Ascending aorta (tissue), 2 donors: ENCODE measurements around the gene GOLGA3. TPM values are rescaled to one million over a fixed set of nuclear protein-coding genes. Genes with fewer than 3 reads are reported as not detected.

ENCODE experiments used
- DNase-seq, 2 donors: peaks; one replicate each; pipeline ENCODE4 v3.0.0-alpha.2; 2019; ENCODE audit warnings: low spot score in 2 of 2
- H3K27ac ChIP-seq, 2 donors: fragments of 200-600 bp; sonication (generic); one replicate each; pipeline ENCODE4 v1.5.1; 2016 to 2017; ENCODE audit warnings: mild to moderate bottlenecking in 1 of 2
- H3K27me3 ChIP-seq: fragments of 200-600 bp; sonication (generic); one replicate; pipeline ENCODE4 v1.5.1; 2017
- H3K36me3 ChIP-seq, 2 donors: fragments of 200-600 bp; sonication (generic); one replicate each; pipeline ENCODE4 v1.5.1; 2016
- H3K4me1 ChIP-seq, 2 donors: fragments of 200-600 bp; sonication (generic); one replicate each; pipeline ENCODE4 v1.5.1; 2016 to 2017; ENCODE audit warnings: mild to moderate bottlenecking in 1 of 2
- H3K4me3 ChIP-seq, 2 donors: fragments of 200-600 bp; sonication (generic); one replicate each; pipeline ENCODE4 v1.5.1; 2016 to 2017; ENCODE audit warnings: mild to moderate bottlenecking in 1 of 2
- H3K9me3 ChIP-seq, 2 donors: fragments of 200-600 bp; sonication (generic); one replicate each; pipeline ENCODE4 v1.5.1; 2016
- intact Hi-C: fragments of 100-400 bp; cut with DNase I; formaldehyde crosslinking; loops from one replicate; pipeline ENCODE4 v1.15.1; 2023
- total RNA-seq: library from RNA; depleted of rRNA; stranded (reverse); fragments of >200 nt; gene quantifications from one replicate; pipeline ENCODE4 v1.1.0, GENCODE V29; 2016
- TF ChIP-seq, protein P1 (sequence below), 3 experiments: fragments of 200-600 bp in 2 of 3; fragments of 450-650 bp in 1 of 3; sonication (generic) in 2 of 3; IDR thresholded peaks; one replicate each; pipeline ENCODE4 v1.5.1; 2016 to 2019; ENCODE audit warnings: antibody characterized with exemption in 3 of 3, mild to moderate bottlenecking in 1 of 3, moderate library complexity in 1 of 3

GOLGA3 gene
- total RNA-seq, 1 donor from 2014 or later = 173 TPM

GRCh38 chr12:132743831-132744230, 84.8 kb downstream of the GOLGA3 start:
- intact Hi-C loops = no loop called here
- no peak for DNase-seq
- H3K27ac ChIP-seq = no peak overlapping the region
- H3K9me3 ChIP-seq = no peaks in the 10 kb centered on the region
- H3K36me3 ChIP-seq = peaks cover 82 to 98% of the 10 kb centered on the region in 2 donors
- H3K4me1 ChIP-seq = no peaks in the 10 kb centered on the region
- TF ChIP-seq, protein P1, sequence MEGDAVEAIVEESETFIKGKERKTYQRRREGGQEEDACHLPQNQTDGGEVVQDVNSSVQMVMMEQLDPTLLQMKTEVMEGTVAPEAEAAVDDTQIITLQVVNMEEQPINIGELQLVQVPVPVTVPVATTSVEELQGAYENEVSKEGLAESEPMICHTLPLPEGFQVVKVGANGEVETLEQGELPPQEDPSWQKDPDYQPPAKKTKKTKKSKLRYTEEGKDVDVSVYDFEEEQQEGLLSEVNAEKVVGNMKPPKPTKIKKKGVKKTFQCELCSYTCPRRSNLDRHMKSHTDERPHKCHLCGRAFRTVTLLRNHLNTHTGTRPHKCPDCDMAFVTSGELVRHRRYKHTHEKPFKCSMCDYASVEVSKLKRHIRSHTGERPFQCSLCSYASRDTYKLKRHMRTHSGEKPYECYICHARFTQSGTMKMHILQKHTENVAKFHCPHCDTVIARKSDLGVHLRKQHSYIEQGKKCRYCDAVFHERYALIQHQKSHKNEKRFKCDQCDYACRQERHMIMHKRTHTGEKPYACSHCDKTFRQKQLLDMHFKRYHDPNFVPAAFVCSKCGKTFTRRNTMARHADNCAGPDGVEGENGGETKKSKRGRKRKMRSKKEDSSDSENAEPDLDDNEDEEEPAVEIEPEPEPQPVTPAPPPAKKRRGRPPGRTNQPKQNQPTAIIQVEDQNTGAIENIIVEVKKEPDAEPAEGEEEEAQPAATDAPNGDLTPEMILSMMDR (IDR thresholded peaks at IDR 0.05) = no peak
- no peak overlapping the region for H3K4me3 ChIP-seq
- no peaks in the 10 kb centered on the region for H3K27me3 ChIP-seq

DNA sequence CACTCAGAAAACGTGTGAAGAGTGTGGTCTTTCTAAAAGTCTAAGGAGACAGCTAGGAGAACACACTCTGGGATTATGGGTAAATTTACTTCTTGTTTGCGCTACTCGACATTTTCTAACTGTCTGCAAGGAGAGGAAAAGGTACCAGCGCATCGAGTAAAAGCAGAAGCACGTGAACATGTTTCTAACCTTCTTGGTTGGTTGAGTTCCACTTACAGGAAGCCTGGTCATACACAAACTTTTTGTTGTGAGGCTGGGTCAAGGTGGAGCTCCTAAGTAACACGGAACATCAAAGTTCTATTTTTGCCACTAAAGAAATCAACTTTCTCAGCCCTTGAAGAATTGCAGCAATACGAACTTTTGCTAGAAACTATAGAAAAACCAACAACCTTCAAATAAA, 87.0 kb downstream of the GOLGA3 start:
- TF ChIP-seq, protein P1 (IDR thresholded peaks at IDR 0.05) = no peak
- no peaks in the 10 kb centered on the region for H3K4me1 ChIP-seq
- intact Hi-C loops = no loop called here
- peaks cover 81 to 95% of the 10 kb centered on the region in 2 donors for H3K36me3 ChIP-seq
- DNase-seq = no peak
- no peaks in the 10 kb centered on the region for H3K27me3 ChIP-seq
- no peak overlapping the region for H3K4me3 ChIP-seq
- H3K9me3 ChIP-seq = no peaks in the 10 kb centered on the region
- H3K27ac ChIP-seq = no peak overlapping the region

- no peak overlapping the region for H3K4me3 ChIP-seq
- no peak for DNase-seq
- no peaks in the 10 kb centered on the region for H3K9me3 ChIP-seq
- no peaks in the 10 kb centered on the region for H3K27me3 ChIP-seq
- H3K36me3 ChIP-seq = peaks cover 85 to 95% of the 10 kb centered on the region in 2 donors
- intact Hi-C loops = no loop called here
- TF ChIP-seq, protein P1 (IDR thresholded peaks at IDR 0.05) = no peak
- no peaks in the 10 kb centered on the region for H3K4me1 ChIP-seq
- no peak overlapping the region for H3K27ac ChIP-seq
These were observed 88.0 kb downstream of the GOLGA3 start for GRCh38 chr12:132740652-132741051.

GRCh38 chr12:132740313-132740646, 88.4 kb downstream of the GOLGA3 start:
- intact Hi-C loops = no loop called here
- peaks cover 85 to 95% of the 10 kb centered on the region in 2 donors for H3K36me3 ChIP-seq
- H3K9me3 ChIP-seq = no peaks in the 10 kb centered on the region
- no peak overlapping the region for H3K4me3 ChIP-seq
- TF ChIP-seq, protein P1 (IDR thresholded peaks at IDR 0.05) = no peak
- no peaks in the 10 kb centered on the region for H3K4me1 ChIP-seq
- H3K27me3 ChIP-seq = no peaks in the 10 kb centered on the region
- no peak overlapping the region for H3K27ac ChIP-seq
- no peak for DNase-seq

- H3K4me1 ChIP-seq = no peaks in the 10 kb centered on the region
- TF ChIP-seq, protein P1 (IDR thresholded peaks at IDR 0.05) = no peak
- H3K36me3 ChIP-seq = peaks cover 85 to 95% of the 10 kb centered on the region in 2 donors
- intact Hi-C loops = no loop called here
- no peak overlapping the region for H3K4me3 ChIP-seq
- H3K27ac ChIP-seq = no peak overlapping the region
- H3K27me3 ChIP-seq = no peaks in the 10 kb centered on the region
- no peak for DNase-seq
- H3K9me3 ChIP-seq = no peaks in the 10 kb centered on the region
These were observed 88.9 kb downstream of the GOLGA3 start for GRCh38 chr12:132739600-132740312.
